ENCODE data around the gene PTPRK.

Gene PTPRK

GRCh38 chr6:128491610-128492206 is 28.7 kb downstream of the PTPRK start:
- no peaks in the 10 kb centered on the region for H3K9me2 ChIP-seq (ENCODE audit: low read depth, low read length)
- H3K36me3 ChIP-seq (ENCODE audit: insufficient read depth, low read length): no peaks in the 10 kb centered on the region
- no peaks in the 10 kb centered on the region for H4K20me1 ChIP-seq (ENCODE audit: insufficient read depth, low read length)
- no peak overlapping the region for H3K27ac ChIP-seq (ENCODE audit: low read depth, low read length, poor library complexity, severe bottlenecking)
- no peak overlapping the region for H3K4me3 ChIP-seq (ENCODE audit: low read depth, low read length, poor library complexity, severe bottlenecking)
- no peak overlapping the region for H3K4me2 ChIP-seq (ENCODE audit: low read length)
- TF ChIP-seq EZH2 (IDR thresholded peaks at IDR 0.05; ENCODE audit: borderline replicate concordance, low read length): no peak
- TF ChIP-seq CTCF (IDR thresholded peaks at IDR 0.05; ENCODE audit: low read length): no peak
- no peaks in the 10 kb centered on the region for H3K27me3 ChIP-seq (ENCODE audit: insufficient read depth, low read length)
- H3K79me2 ChIP-seq (ENCODE audit: insufficient read depth, low read length): no peaks in the 10 kb centered on the region
- H2AFZ ChIP-seq (ENCODE audit: low read length): no peak overlapping the region
- H3F3A ChIP-seq (ENCODE audit: insufficient read depth, low read length): no peaks in the 10 kb centered on the region
- no peaks in the 10 kb centered on the region for H3K4me1 ChIP-seq (ENCODE audit: insufficient read depth, low read length, severe bottlenecking)
- no peak overlapping the region for H3K9ac ChIP-seq (ENCODE audit: low read length)
- no peaks in the 10 kb centered on the region for H3K9me3 ChIP-seq (ENCODE audit: low read length)

GRCh38 chr6:128491100-128491581 is 29.3 kb downstream of the PTPRK start:
- Histone ChIP-seq H2AFZ (ENCODE audit: low read length) (no peak overlapping the region), H3K9me2 (ENCODE audit: low read depth, low read length) (no peaks in the 10 kb centered on the region), H3K9ac (ENCODE audit: low read length) (no peak overlapping the region), H3K27ac (ENCODE audit: low read depth, low read length, poor library complexity, severe bottlenecking) (no peak overlapping the region), H3K4me3 (ENCODE audit: low read depth, low read length, poor library complexity, severe bottlenecking) (no peak overlapping the region), H3K36me3 (ENCODE audit: insufficient read depth, low read length) (no peaks in the 10 kb centered on the region), H3F3A (ENCODE audit: insufficient read depth, low read length) (no peaks in the 10 kb centered on the region), H3K27me3 (ENCODE audit: insufficient read depth, low read length) (no peaks in the 10 kb centered on the region), H3K79me2 (ENCODE audit: insufficient read depth, low read length) (no peaks in the 10 kb centered on the region), H4K20me1 (ENCODE audit: insufficient read depth, low read length) (no peaks in the 10 kb centered on the region), H3K4me1 (ENCODE audit: insufficient read depth, low read length, severe bottlenecking) (no peaks in the 10 kb centered on the region), H3K9me3 (ENCODE audit: low read length) (no peaks in the 10 kb centered on the region), H3K4me2 (ENCODE audit: low read length) (no peak overlapping the region)
- TF ChIP-seq CTCF (IDR thresholded peaks at IDR 0.05; ENCODE audit: low read length) (no peak), EZH2 (IDR thresholded peaks at IDR 0.05; ENCODE audit: borderline replicate concordance, low read length) (no peak)

DNA sequence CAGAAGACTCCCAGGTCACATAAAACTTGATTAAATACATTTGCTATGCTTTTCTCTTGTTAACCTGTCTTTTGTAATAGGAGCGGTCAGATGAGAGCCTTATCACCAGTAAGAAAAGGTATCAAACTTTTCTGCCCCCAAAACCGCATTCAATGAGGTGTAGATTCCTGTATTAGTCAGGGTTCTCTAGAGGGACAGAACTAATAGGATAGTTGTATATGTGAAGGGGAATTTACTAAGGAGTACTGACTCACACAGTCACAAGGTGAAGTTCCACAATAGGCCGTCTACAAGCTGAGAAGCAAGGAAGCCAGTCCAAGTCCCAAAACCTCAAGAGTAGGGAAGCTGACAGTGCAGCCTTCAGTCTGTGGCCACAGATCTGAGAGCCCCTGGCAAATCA is 32.7 kb downstream of the PTPRK start:
- H3K36me3 ChIP-seq (ENCODE audit: insufficient read depth, low read length): no peaks in the 10 kb centered on the region
- no peak overlapping the region for H3K4me3 ChIP-seq (ENCODE audit: low read depth, low read length, poor library complexity, severe bottlenecking)
- no peak overlapping the region for H3K4me2 ChIP-seq (ENCODE audit: low read length)
- no peaks in the 10 kb centered on the region for H3K4me1 ChIP-seq (ENCODE audit: insufficient read depth, low read length, severe bottlenecking)
- H3K79me2 ChIP-seq (ENCODE audit: insufficient read depth, low read length): no peaks in the 10 kb centered on the region
- H3K27me3 ChIP-seq (ENCODE audit: insufficient read depth, low read length): no peaks in the 10 kb centered on the region
- H3K27ac ChIP-seq (ENCODE audit: low read depth, low read length, poor library complexity, severe bottlenecking): no peak overlapping the region
- no peak for TF ChIP-seq EZH2 (IDR thresholded peaks at IDR 0.05; ENCODE audit: borderline replicate concordance, low read length)
- TF ChIP-seq CTCF (IDR thresholded peaks at IDR 0.05; ENCODE audit: low read length): no peak
- no peaks in the 10 kb centered on the region for H3K9me2 ChIP-seq (ENCODE audit: low read depth, low read length)
- H3K9ac ChIP-seq (ENCODE audit: low read length): no peak overlapping the region
- H3K9me3 ChIP-seq (ENCODE audit: low read length): no peaks in the 10 kb centered on the region
- no peaks in the 10 kb centered on the region for H4K20me1 ChIP-seq (ENCODE audit: insufficient read depth, low read length)
- H3F3A ChIP-seq (ENCODE audit: insufficient read depth, low read length): no peaks in the 10 kb centered on the region
- no peak overlapping the region for H2AFZ ChIP-seq (ENCODE audit: low read length)
